H1 (cell line): ENCODE results near the gene SHROOM4. TPM values are rescaled to one million over a fixed set of nuclear protein-coding genes. Genes with fewer than 3 reads are reported as not detected.

ENCODE experiments used
- CTCF ChIA-PET: fragments of 300-600 bp; sonication (Branson Sonifier 250); formaldehyde crosslinking; loops from one replicate; lab custom pipeline; 2021; ENCODE audit not compliant: partially characterized antibody; lab: Charles Lee
- POLR2A ChIA-PET: fragments of 300-600 bp; sonication (Branson Sonifier 250); formaldehyde crosslinking; loops from one replicate; lab custom pipeline; 2021; ENCODE audit warnings: inconsistent platforms; ENCODE audit not compliant: partially characterized antibody; lab: Charles Lee
- DNase-seq, 2 experiments: peaks; one replicate each; pipeline versions ENCODE4 v3.0.0 to v3.0.0-alpha.2; 2010 to 2022; ENCODE audit warnings: low spot score in 2 of 2, low read depth in 1 of 2, mixed read lengths in 1 of 2
- FAIRE-seq: peaks from 2 replicates; lab custom pipeline; 2011; peaks lifted over from hg19 to GRCh38; lab: Jason Lieb, UNC
- H2AFZ ChIP-seq: 2 replicates; pipeline ENCODE4 v1.8.1; 2012; ENCODE audit warnings: low read length, inconsistent platforms
- H2AK5ac ChIP-seq: 2 replicates; pipeline ENCODE4 v1.6.1; 2013; ENCODE audit warnings: low read depth, low read length
- H2BK120ac ChIP-seq: replicated peaks from 2 replicates; pipeline ENCODE3; 2013; ENCODE audit warnings: low read depth, low read length, inconsistent platforms
- H2BK12ac ChIP-seq: 2 replicates; pipeline ENCODE4 v1.6.1; 2013; ENCODE audit warnings: low read depth, low read length
- H2BK15ac ChIP-seq: 2 replicates; pipeline ENCODE4 v1.6.1; 2013; ENCODE audit warnings: low read length
- H2BK20ac ChIP-seq: 2 replicates; pipeline ENCODE4 v1.6.1; 2013; ENCODE audit warnings: low read length
- H2BK5ac ChIP-seq: 2 replicates; pipeline ENCODE4 v1.6.1; 2013; ENCODE audit warnings: low read depth, low read length
- H3K14ac ChIP-seq: 2 replicates; pipeline ENCODE4 v1.6.1; 2013; ENCODE audit warnings: inconsistent platforms; ENCODE audit not compliant: insufficient read length
- H3K18ac ChIP-seq: 2 replicates; pipeline ENCODE4 v1.6.1; 2013; ENCODE audit warnings: low read length; ENCODE audit errors: extremely low read depth
- H3K23ac ChIP-seq: 2 replicates; pipeline ENCODE4 v1.6.1; 2013; ENCODE audit warnings: inconsistent platforms; ENCODE audit not compliant: insufficient read length
- H3K23me2 ChIP-seq: 2 replicates; pipeline ENCODE4 v1.6.1; 2013; ENCODE audit warnings: low read depth, low read length
- H3K27ac ChIP-seq: 2 replicates; pipeline ENCODE4 v1.6.1; 2011; ENCODE audit warnings: low read depth, low read length, inconsistent platforms
- H3K27me3 ChIP-seq, 4 experiments: replicated peaks in 1 of 4; 1 replicate in 1 of 4; 2 replicates in 3 of 4; pipeline versions ENCODE4 v1.6.1 to v1.8.1; 2011 to 2013; ENCODE audit warnings: low read length in 3 of 4, mild to moderate bottlenecking in 3 of 4, inconsistent platforms in 2 of 4, mixed read lengths in 2 of 4, moderate library complexity in 1 of 4; ENCODE audit not compliant: control insufficient read depth in 3 of 4, insufficient read depth in 3 of 4; ENCODE audit errors: extremely low read depth in 1 of 4
- H3K36me3 ChIP-seq, 4 experiments: 2 replicates each; pipeline versions ENCODE4 v1.6.1 to v1.8.1; 2011 to 2013; ENCODE audit warnings: mild to moderate bottlenecking in 4 of 4, low read length in 3 of 4, moderate library complexity in 2 of 4, control low read depth in 1 of 4, inconsistent platforms in 1 of 4; ENCODE audit not compliant: insufficient read depth in 4 of 4, control insufficient read depth in 2 of 4
- H3K4ac ChIP-seq: replicated peaks from 2 replicates; pipeline ENCODE3; 2013; ENCODE audit warnings: low read length, low read depth, mixed read lengths, inconsistent platforms; ENCODE audit not compliant: insufficient read length
- H3K4me1 ChIP-seq, 4 experiments: replicated peaks in 1 of 4; 1 replicate in 1 of 4; 2 replicates in 3 of 4; pipeline versions ENCODE4 v1.6.1 to v1.8.1; 2011 to 2013; ENCODE audit warnings: low read length in 3 of 4, inconsistent platforms in 2 of 4, mixed read lengths in 1 of 4; ENCODE audit not compliant: insufficient read depth in 4 of 4, control insufficient read depth in 3 of 4
- H3K4me2 ChIP-seq, 2 experiments: 2 replicates each; pipeline versions ENCODE4 v1.6.1 to v1.8.1; 2011 to 2013; ENCODE audit warnings: low read depth in 2 of 2, low read length in 2 of 2, control low read depth in 1 of 2, inconsistent platforms in 1 of 2, mild to moderate bottlenecking in 1 of 2; ENCODE audit not compliant: insufficient read depth in 1 of 2
- H3K4me3 ChIP-seq, 4 experiments: fragments of 200-600, 300-600 bp in 1 of 4; sonication (generic), shearing (Covaris generic), sonication (Bioruptor Twin) in 1 of 4; 2 replicates each; pipeline versions ENCODE4 v1.5.1 to v1.8.1; 2011 to 2016; ENCODE audit warnings: low read length in 4 of 4, low read depth in 3 of 4, control low read depth in 2 of 4, inconsistent platforms in 2 of 4, mild to moderate bottlenecking in 2 of 4, mixed read lengths in 1 of 4, moderate library complexity in 1 of 4; ENCODE audit not compliant: insufficient read depth in 2 of 4; ENCODE audit errors: extremely low read depth in 1 of 4
- H3K56ac ChIP-seq: replicated peaks from 2 replicates; pipeline ENCODE3; 2013; ENCODE audit warnings: low read depth, mild to moderate bottlenecking, mixed read lengths, low read length, inconsistent platforms; ENCODE audit not compliant: insufficient read length
- H3K79me1 ChIP-seq: 2 replicates; pipeline ENCODE4 v1.6.1; 2013; ENCODE audit warnings: low read depth, low read length, control low read depth
- H3K79me2 ChIP-seq, 2 experiments: 2 replicates each; pipeline versions ENCODE4 v1.6.1 to v1.8.1; 2012 to 2013; ENCODE audit warnings: low read length in 2 of 2, mild to moderate bottlenecking in 2 of 2, inconsistent platforms in 1 of 2; ENCODE audit not compliant: insufficient read depth in 2 of 2, control insufficient read depth in 1 of 2
- H3K9ac ChIP-seq, 4 experiments: replicated peaks in 1 of 4; 1 replicate in 1 of 4; 2 replicates in 3 of 4; pipeline versions ENCODE4 v1.6.1 to v1.8.1; 2011 to 2013; ENCODE audit warnings: low read depth in 3 of 4, low read length in 3 of 4, control low read depth in 2 of 4, mild to moderate bottlenecking in 2 of 4, moderate library complexity in 2 of 4, inconsistent platforms in 1 of 4; ENCODE audit errors: extremely low read depth in 1 of 4
- H3K9me3 ChIP-seq, 2 experiments: 2 replicates each; pipeline versions ENCODE4 v1.6.1 to v1.8.1; 2012 to 2013; ENCODE audit warnings: mild to moderate bottlenecking in 2 of 2, moderate library complexity in 2 of 2, control low read depth in 1 of 2, inconsistent platforms in 1 of 2, low read depth in 1 of 2, low read length in 1 of 2, mixed read lengths in 1 of 2; ENCODE audit not compliant: insufficient read depth in 2 of 2
- H4K20me1 ChIP-seq, 2 experiments: replicated peaks in 1 of 2; 2 replicates each; pipeline versions ENCODE3 to v1.8.1; 2011 to 2013; ENCODE audit warnings: inconsistent platforms in 2 of 2, low read length in 2 of 2, mild to moderate bottlenecking in 1 of 2; ENCODE audit not compliant: insufficient read depth in 2 of 2, control insufficient read depth in 1 of 2
- H4K5ac ChIP-seq: 2 replicates; pipeline ENCODE4 v1.6.1; 2013; ENCODE audit warnings: low read length, low read depth, mixed read lengths, inconsistent platforms; ENCODE audit not compliant: insufficient read length
- H4K8ac ChIP-seq: 2 replicates; pipeline ENCODE4 v1.8.0; 2013; ENCODE audit warnings: mild to moderate bottlenecking, moderate library complexity, low read length, inconsistent platforms; ENCODE audit not compliant: insufficient read depth; ENCODE audit errors: extremely low read depth
- H4K91ac ChIP-seq: replicated peaks from 2 replicates; pipeline ENCODE3; 2013; ENCODE audit warnings: low read length, mixed read lengths, inconsistent platforms; ENCODE audit not compliant: insufficient read length
- BACH1 ChIP-seq: IDR thresholded peaks from 2 replicates; pipeline ENCODE4 v1.6.1; 2012; ENCODE audit warnings: low read length, improper control_type of control experiment
- KDM5A ChIP-seq: fragments of 200-600 bp; IDR thresholded peaks from 2 replicates; pipeline ENCODE4 v1.7.1; 2012; ENCODE audit warnings: mild to moderate bottlenecking, low read length, inconsistent platforms, mixed read lengths
- TBP ChIP-seq: IDR thresholded peaks from 2 replicates; pipeline ENCODE4 v1.6.1; 2011; ENCODE audit warnings: low read depth, low read length, improper control_type of control experiment
- TCF12 ChIP-seq: IDR thresholded peaks from 2 replicates; pipeline ENCODE4 v1.6.1; 2011; ENCODE audit warnings: low read depth, mild to moderate bottlenecking, low read length
- USF2 ChIP-seq: IDR thresholded peaks from 2 replicates; pipeline ENCODE4 v1.6.1; 2011; ENCODE audit warnings: low read length, improper control_type of control experiment
- WGBS, 2 experiments: shearing (Covaris generic) in 1 of 2; methylation state at CpG; one replicate each; pipeline versions ENCODE4 v1.1.6 to v1.1.7; 2013 to 2015; ENCODE audit warnings: low lambda C conversion rate in 2 of 2, mixed read lengths in 2 of 2, inconsistent platforms in 1 of 2, low coverage in 1 of 2, missing lambda C conversion rate in 1 of 2; ENCODE audit not compliant: insufficient replicate concordance in 2 of 2, insufficient coverage in 1 of 2, insufficient read length in 1 of 2; ENCODE audit errors: extremely low coverage in 1 of 2, missing lambda C conversion rate in 1 of 2; 5-methylcytosine and 5-hydroxymethylcytosine counted together
- polyA plus RNA-seq, 7 experiments: library from polyadenylated mRNA; depleted of rRNA in 3 of 7; stranded (reverse) in 5 of 7; unstranded in 2 of 7; fragments of >200 nt in 5 of 7; fragments of 200-250 nt in 2 of 7; gene quantifications; 1 replicate in 5 of 7; 2 replicates in 1 of 7; 4 replicates in 1 of 7; pipeline versions ENCODE4 v1.2.1 to v1.2.3, GENCODE V29; 2011 to 2013; ENCODE audit warnings: missing spikeins in 2 of 7, mixed read lengths in 2 of 7
- total RNA-seq: library from RNA; stranded (reverse); fragmentation: NEBNext Ultra II Directional; extraction: Animal tissue kit (Norgen Biotek cat#: 25700); gene quantifications from 2 replicates; pipeline ENCODE4 v1.2.1, GENCODE V29; 2021

SHROOM4 gene
- total and polyA plus RNA-seq, 2 of the 8 experiments (the other 6 are each of a cell fraction or from before 2014, with no cell fraction given), result 1.6 to 5.6 TPM

DNA sequence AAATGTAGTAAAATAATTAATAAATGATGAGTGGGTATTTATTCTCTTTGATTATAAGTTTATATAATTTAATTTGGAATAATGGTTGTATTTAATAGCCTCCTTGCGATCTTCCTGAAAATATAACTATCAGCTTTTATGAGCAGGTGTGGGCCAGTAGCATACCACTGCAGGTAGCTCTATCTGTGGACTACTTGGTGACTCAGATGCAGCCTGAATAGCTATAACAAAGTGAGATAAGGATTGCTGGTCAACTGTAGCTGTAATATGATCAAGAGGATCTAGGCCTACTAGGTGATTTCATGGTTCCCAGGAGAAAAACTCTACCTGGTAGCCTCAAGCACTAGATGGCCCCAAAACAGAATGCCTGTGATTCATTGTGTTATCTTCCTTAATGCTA lies 49.5 kb upstream of the SHROOM4 start:
- Histone ChIP-seq H3K18ac (no peak overlapping the region), H3K9me3 (no peaks in the 10 kb centered on the region), H3K23me2 (no peaks in the 10 kb centered on the region), H3K36me3 (no peaks in the 10 kb centered on the region), H3K79me2 (no peaks in the 10 kb centered on the region), H3K4me2 (no peak overlapping the region), H4K5ac (no peak overlapping the region), H4K20me1 (no peaks in the 10 kb centered on the region), H4K8ac (no peak overlapping the region), H3K79me1 (no peaks in the 10 kb centered on the region), H2BK12ac (no peak overlapping the region), H3K27me3 (no peaks in the 10 kb centered on the region), H3K4ac (no peak overlapping the region), H3K27ac (no peak overlapping the region), H2BK20ac (no peak overlapping the region), H2AK5ac (no peak overlapping the region), H2AFZ (no peak overlapping the region), H3K9ac (no peak overlapping the region), H3K56ac (no peak overlapping the region), H2BK15ac (no peak overlapping the region), H2BK5ac (no peak overlapping the region), H2BK120ac (no peak overlapping the region), H3K23ac (no peak overlapping the region), H3K4me3 (no peak overlapping the region), H3K4me1 (no peaks in the 10 kb centered on the region), H3K14ac (no peak overlapping the region), H4K91ac (no peak overlapping the region)
- ChIA-PET CTCF (interaction anchor here (1.0 kb wide), 1 partner anchor 11 kb away, joined by 4 read pairs; no protein-coding TSS in a partner anchor), POLR2A (no interaction called here)
- FAIRE-seq (no peak), DNase-seq (no peak)
- no peak for TF ChIP-seq KDM5A
- TF ChIP-seq TCF12, result no peak
- TF ChIP-seq USF2, result no peak
- TF ChIP-seq BACH1, result no peak
- TF ChIP-seq TBP, result no peak
- 89% methylated on average over 1 of the region's 1 CpG; no CpG with 5 or more reads in 1 of the 2 experiments for WGBS, 2 experiments
